NB4 (cell line): ENCODE data around the gene RAVER2.

Source experiments
- DNase-seq: peaks from one replicate; pipeline ENCODE4 v3.0.0; 2010; ENCODE audit warnings: low read depth
- H3K4me3 ChIP-seq: one replicate; pipeline ENCODE4 v1.5.1; 2011; ENCODE audit warnings: mild to moderate bottlenecking, low read depth, low read length, moderate library complexity
- MYC ChIP-seq: IDR thresholded peaks from 2 replicates; pipeline ENCODE4 v1.6.1; 2011; ENCODE audit warnings: low read depth, low read length
- POLR2A ChIP-seq: IDR thresholded peaks from 2 replicates; pipeline ENCODE4 v1.6.1; 2011; ENCODE audit warnings: mild to moderate bottlenecking; ENCODE audit not compliant: insufficient read length; ENCODE audit errors: extremely low read depth
- TF ChIP-seq, protein P1 (sequence below): IDR thresholded peaks from 2 replicates; pipeline ENCODE4 v1.6.1; 2011; ENCODE audit warnings: low read depth, low read length
- TF ChIP-seq, protein P2 (sequence below): IDR thresholded peaks from one replicate; pipeline ENCODE4 v1.5.1; 2012; ENCODE audit warnings: low read depth, low read length

The RAVER2 gene

DNA sequence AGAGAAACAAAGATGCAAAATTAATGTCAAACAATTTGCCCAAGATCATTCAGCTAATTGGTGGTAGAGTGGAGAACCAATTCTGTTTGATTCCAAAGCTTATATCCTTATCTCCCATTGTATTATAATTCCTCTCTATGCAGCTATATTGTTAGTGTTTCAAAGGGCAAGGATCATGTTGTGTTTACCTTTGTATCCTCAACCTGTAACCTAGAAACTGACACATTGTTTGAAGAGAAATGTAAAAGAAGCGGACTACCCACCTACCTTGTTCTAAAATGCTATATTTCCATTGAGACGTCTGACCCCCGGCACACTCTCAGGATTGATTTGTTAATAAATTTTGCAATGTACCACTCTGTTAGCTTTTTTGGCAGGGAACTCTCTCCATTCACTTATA, 9.3 kb downstream of the RAVER2 start:
- DNase-seq = no peak
- TF ChIP-seq MYC (no peak), POLR2A (no peak)
- TF ChIP-seq, protein P1, sequence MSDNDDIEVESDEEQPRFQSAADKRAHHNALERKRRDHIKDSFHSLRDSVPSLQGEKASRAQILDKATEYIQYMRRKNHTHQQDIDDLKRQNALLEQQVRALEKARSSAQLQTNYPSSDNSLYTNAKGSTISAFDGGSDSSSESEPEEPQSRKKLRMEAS = no peak
- TF ChIP-seq, protein P2, sequence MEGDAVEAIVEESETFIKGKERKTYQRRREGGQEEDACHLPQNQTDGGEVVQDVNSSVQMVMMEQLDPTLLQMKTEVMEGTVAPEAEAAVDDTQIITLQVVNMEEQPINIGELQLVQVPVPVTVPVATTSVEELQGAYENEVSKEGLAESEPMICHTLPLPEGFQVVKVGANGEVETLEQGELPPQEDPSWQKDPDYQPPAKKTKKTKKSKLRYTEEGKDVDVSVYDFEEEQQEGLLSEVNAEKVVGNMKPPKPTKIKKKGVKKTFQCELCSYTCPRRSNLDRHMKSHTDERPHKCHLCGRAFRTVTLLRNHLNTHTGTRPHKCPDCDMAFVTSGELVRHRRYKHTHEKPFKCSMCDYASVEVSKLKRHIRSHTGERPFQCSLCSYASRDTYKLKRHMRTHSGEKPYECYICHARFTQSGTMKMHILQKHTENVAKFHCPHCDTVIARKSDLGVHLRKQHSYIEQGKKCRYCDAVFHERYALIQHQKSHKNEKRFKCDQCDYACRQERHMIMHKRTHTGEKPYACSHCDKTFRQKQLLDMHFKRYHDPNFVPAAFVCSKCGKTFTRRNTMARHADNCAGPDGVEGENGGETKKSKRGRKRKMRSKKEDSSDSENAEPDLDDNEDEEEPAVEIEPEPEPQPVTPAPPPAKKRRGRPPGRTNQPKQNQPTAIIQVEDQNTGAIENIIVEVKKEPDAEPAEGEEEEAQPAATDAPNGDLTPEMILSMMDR = no peak
- no peak overlapping the region for H3K4me3 ChIP-seq

DNA sequence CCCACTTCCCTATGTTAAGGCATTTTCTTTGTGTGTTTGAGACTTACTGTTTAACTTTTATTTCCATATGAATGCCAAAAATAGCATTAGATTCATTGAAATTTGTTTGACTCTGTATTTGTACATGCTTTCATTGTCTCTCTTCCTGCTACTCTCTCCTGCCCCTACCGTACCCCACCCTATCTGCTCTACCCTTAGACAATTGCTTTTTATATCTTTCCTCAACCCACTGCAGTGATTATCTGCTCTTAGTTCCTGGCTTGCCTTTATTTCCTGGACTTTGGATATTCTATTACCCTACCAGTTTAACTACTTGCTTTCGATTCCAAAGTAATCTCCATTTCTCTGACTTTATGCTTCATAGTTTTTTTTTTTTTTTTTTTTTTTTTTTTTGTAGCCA, 10.5 kb downstream of the RAVER2 start:
- TF ChIP-seq, protein P1 = no peak
- TF ChIP-seq POLR2A (no peak), MYC (no peak)
- TF ChIP-seq, protein P2 = no peak
- no peak overlapping the region for H3K4me3 ChIP-seq
- no peak for DNase-seq

DNA sequence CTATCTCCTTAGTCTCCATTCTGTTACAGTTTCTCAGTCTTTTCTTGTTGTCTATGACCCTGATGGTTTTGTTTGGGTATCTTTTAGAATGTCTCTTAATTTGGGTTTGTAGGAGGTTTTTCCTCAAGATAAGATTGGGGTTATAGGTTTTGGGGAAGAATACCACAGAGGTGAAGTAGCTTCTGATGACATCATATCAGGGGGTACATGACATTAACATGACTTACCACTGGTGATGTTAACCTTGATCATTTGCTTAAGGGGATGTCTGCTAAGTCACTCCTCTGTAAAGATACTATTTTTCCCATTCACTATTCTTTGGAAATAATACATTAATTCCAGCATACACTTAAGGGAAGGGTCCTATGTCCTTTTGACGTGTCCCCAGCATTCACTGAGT, 11.9 kb downstream of the RAVER2 start:
- no peak overlapping the region for H3K4me3 ChIP-seq
- DNase-seq = no peak
- TF ChIP-seq, protein P2 = no peak
- TF ChIP-seq, protein P1 = no peak
- no peak for TF ChIP-seq MYC

DNA sequence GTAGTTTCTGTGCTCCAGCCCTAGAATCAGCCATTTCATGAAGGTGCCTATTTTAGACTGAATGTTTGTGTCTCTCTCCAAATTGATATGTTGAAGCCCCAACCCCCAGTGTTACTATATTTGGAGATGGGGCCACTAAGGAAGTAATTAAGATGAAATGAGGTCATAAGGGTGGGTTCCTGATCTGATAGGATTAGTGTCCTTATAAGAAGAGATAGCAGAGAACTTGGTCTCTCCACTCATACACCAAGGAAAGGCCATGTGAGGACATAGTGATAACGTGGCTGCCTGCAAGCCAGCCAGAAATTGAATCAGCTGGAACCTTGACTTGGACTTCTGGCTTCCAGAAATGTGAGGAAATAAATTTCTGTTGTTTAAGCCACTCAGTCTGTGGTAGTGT, 12.3 kb downstream of the RAVER2 start:
- DNase-seq = no peak
- TF ChIP-seq MYC (no peak), POLR2A (no peak)
- TF ChIP-seq, protein P2 = no peak
- TF ChIP-seq, protein P1 = no peak
- H3K4me3 ChIP-seq = no peak overlapping the region

DNA sequence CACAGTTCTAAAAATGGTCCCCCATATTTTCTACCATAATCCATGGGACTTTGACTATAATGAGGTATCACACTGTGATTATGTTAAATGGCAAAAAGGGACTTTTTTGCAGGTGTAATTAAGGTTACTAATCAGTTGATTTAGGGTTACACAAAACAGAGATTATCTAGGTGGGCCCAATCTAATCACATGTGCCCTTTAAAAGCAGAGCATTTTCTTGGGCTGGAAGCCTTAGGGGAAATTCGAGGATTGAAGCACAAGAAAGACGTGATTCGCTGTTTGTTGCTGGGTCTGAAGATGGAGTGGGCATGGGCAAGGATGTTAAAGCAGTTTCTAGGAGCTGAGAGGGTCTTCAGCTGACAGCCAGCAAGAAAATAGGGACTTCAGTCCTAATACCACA, 13.4 kb downstream of the RAVER2 start:
- H3K4me3 ChIP-seq = no peak overlapping the region
- DNase-seq = no peak
- TF ChIP-seq POLR2A = no peak
- TF ChIP-seq, protein P1 = no peak
- TF ChIP-seq, protein P2 = no peak
- no peak for TF ChIP-seq MYC

DNA sequence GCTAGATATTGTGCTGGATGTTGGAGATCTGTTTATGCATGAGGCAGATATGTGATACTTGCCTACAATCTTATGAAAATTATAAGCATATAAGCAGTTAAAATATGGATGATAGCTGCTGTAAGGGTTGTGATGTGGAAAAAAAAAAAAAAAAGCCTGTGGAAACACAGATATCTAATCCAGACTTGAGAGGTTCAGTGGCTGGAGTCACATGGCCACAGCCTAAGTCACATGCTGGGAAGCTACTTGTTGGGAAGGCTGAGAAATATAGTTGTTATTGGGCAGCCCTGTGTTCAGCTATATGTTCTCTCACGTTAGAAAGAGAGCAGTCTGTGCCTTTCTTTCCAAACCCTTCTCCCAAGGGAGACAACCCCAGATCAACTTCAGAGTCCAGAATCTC, 15.1 kb downstream of the RAVER2 start:
- TF ChIP-seq, protein P2 = no peak
- TF ChIP-seq, protein P1 = no peak
- TF ChIP-seq MYC (no peak), POLR2A (no peak)
- no peak overlapping the region for H3K4me3 ChIP-seq
- DNase-seq = no peak
